ENCODE results near the gene SMCO4.
"Not testable (repeated sequence)": the region's sequence is repeated elsewhere in the genome, so short reads cannot be mapped to it uniquely, and the experiment has no call there.

SMCO4 gene

DNA sequence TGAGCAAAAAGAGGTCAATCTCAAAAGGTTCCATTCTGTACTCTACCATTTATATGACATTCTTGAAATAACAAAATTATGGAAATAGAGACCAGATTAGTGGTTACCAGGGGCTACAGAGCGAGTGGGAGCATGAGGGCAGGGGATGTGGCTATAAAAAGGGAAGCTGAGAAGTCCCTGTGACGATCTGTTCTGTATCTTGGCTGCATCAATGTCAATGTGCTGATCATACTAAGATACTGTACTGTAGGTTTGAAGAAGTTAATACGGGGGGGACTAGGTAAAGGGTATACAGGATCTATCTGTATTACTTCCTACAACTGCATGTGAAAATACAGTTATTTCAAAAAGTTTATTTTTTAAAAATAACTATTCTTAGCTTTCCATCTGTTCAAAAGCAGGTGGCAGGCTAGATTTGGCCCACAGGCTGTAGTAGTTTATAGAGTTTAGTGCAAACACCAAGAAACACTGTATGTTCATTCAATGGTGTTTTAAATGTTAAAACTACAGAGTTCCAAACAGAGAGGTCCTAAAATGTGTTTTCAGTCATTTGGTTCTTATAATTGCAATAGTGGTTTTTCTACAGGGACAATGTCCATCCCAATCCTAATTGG is 78.2 kb downstream of the SMCO4 start:
- no peak for DNase-seq

DNA sequence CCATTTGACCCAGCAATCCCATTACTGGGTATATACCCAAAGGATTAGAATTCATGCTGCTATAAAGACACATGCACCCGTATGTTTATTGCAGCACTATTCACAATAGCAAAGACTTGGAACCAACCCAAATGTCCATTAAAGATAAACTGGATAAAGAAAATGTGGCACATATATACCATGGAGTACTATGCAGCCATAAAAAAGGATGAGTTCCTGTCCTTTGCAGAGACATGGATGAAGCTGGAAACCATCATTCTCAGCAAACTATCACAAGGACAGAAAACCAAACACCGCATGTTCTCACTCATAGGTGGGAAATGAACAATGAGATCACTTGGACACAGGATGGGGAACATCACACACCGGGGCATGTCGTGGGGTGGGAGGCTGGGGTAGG is 79.5 kb downstream of the SMCO4 start:
- DNase-seq: not testable (repeated sequence)

DNA sequence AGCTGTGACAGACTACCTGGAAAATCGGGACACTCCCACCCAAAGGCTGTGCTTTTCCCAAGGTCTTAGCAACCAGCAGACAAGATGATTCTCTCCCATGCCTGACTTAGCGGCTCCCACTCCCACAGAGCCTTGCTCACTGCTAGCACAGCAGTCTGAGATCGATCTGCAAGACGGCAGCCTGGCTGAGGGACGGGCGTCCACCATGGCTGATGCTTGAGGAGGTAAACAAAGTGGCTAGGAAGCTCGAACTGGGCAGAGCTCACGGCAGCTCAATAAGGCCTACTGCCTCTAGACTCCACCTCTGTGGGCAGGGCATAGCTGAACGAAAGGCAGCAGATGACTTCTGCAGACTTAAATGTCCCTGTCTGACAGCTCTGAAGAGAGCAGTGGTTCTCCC is 84.9 kb downstream of the SMCO4 start:
- DNase-seq: no peak

DNA sequence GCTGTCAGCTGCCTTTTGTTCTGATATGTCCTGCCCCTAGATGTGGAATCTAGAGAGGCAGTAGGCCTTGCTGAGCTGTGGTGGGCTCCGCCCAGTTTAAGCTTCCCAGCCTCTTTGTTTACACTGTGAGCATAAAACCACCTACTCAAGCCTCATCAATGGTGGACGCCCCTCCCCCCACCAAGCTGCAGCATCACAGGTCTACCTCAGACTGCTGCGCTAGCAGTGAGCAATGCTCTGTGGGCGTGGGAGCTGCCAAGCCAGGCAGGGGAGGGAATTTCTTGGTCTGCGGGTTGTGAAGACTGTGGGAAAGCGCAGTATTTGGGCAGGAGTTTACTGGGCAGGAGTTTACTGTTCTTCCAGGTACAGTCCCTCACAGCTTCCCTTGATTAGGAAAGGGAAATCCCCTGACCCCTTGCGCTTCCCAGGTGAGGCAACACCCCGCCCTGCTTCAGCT is 98.5 kb downstream of the SMCO4 start:
- peak; percentile 3 for DNase-seq

DNA sequence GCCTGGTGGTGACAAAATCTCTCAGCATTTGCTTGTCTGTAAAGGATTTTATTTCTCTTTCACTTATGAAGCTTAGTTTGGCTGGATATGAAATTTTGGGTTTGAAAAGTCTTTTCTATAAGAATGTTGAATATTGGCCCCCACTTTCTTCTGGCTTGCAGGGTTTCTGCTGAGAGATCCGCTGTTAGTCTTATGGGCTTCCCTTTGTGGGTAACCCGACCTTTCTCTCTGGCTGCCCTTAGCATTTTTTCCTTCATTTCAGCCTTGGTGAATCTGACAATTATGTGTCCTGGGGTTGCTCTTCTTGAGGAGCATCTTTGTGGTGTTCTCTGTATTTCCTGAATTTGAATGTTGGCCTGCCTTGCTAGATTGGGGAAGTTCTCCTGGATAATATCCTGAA is 100.0 kb downstream of the SMCO4 start:
- DNase-seq: not testable (repeated sequence)

DNA sequence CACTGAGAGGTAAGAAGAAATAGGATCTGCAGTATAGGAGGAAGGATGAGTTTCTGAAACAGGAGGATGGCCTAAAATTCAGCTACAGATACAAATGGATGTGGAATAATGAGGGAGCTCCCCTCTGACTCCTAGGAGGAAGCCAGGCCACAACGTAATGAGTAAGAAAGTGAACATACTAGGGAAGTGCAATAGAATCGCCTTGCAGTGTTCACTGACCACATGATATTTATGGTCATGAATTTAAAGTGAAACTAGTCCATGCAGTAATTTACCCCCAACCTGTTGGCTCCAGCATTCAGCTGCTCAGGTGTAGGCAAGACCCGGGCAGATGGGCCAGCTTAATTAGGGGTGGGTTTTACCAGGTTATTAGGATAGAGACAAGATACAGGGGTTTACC is 110.9 kb downstream of the SMCO4 start:
- DNase-seq: no peak

All from fibroblast of skin of right quadriceps (primary cell).